ENCODE data around the gene VEGFC. TPM values are rescaled to one million over a fixed set of nuclear protein-coding genes. Genes with fewer than 3 reads are reported as not detected.

The VEGFC gene
- polyA plus RNA-seq, 1 experiment = 31.0 TPM

DNA sequence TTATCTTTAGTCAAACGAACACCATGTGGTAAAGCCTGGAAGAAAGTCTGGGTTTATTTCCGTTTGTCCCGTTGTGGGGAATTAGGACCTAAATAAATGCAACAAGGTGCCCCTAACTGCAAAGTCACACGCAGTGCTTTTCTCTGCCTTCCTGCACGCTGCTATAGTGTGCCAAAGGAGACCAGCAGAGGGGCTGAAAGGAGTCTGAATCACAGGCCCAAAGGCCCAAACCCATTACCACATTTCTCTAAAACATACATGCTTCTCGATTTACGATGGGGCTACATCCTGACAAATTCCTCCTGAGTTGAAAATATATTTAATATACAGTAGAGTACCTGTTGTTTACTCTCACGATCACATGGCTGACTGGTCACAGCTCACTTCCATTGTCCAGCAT lies 4.5 kb downstream of the VEGFC start:
- ChIA-PET CTCF (interaction anchor here (1.0 to 1.9 kb wide), 5 partner anchors 10 to 412 kb away, joined by 3 to 14 read pairs (median 4); no protein-coding TSS in a partner anchor), POLR2A (interaction anchor here (1.3 kb wide), 1 partner anchor 259 kb away, joined by 5 read pairs; no protein-coding TSS in a partner anchor)
- TF ChIP-seq, protein P1, sequence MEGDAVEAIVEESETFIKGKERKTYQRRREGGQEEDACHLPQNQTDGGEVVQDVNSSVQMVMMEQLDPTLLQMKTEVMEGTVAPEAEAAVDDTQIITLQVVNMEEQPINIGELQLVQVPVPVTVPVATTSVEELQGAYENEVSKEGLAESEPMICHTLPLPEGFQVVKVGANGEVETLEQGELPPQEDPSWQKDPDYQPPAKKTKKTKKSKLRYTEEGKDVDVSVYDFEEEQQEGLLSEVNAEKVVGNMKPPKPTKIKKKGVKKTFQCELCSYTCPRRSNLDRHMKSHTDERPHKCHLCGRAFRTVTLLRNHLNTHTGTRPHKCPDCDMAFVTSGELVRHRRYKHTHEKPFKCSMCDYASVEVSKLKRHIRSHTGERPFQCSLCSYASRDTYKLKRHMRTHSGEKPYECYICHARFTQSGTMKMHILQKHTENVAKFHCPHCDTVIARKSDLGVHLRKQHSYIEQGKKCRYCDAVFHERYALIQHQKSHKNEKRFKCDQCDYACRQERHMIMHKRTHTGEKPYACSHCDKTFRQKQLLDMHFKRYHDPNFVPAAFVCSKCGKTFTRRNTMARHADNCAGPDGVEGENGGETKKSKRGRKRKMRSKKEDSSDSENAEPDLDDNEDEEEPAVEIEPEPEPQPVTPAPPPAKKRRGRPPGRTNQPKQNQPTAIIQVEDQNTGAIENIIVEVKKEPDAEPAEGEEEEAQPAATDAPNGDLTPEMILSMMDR (IDR thresholded peaks at IDR 0.05; ENCODE audit: low read depth, low read length) = no peak
- DNase-seq (ENCODE audit: low read depth, low spot score) = no peak
- Histone ChIP-seq H3K9me3 (ENCODE audit: control insufficient read depth, insufficient read depth, low read length) (no peaks in the 10 kb centered on the region), H3K27me3 (ENCODE audit: control insufficient read depth, insufficient read depth, low read length) (no peaks in the 10 kb centered on the region), H3K27ac (ENCODE audit: low read depth, low read length) (no peak overlapping the region), H3K4me3 (ENCODE audit: low read depth, low read length) (no peak overlapping the region)

DNA sequence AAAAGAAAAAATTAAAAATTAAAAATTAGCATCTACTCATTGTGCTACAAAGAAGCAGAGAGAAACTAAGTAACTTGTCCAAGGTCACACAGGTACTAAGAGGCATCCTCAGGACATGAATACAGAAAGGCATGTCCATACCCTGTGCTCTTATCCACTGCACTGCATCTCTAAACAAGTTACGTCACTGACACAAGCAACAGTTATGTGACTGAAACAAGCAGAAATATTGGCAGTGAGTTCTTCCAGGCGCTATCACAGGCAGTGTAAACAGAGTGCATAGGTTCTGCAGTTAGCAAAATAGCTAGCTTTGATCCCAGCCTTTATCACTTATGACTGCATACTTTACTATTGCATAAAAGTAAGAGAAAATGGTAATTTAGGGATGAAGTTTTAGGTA lies 7.9 kb downstream of the VEGFC start:
- Histone ChIP-seq H3K9me3 (ENCODE audit: control insufficient read depth, insufficient read depth, low read length) (no peaks in the 10 kb centered on the region), H3K27me3 (ENCODE audit: control insufficient read depth, insufficient read depth, low read length) (no peaks in the 10 kb centered on the region), H3K27ac (ENCODE audit: low read depth, low read length) (no peak overlapping the region), H3K4me3 (ENCODE audit: low read depth, low read length) (no peak overlapping the region)
- TF ChIP-seq, protein P1 (IDR thresholded peaks at IDR 0.05; ENCODE audit: low read depth, low read length) = no peak
- POLR2A ChIA-PET = no interaction called here
- CTCF ChIA-PET = no interaction called here
- DNase-seq (ENCODE audit: low read depth, low spot score) = no peak

DNA sequence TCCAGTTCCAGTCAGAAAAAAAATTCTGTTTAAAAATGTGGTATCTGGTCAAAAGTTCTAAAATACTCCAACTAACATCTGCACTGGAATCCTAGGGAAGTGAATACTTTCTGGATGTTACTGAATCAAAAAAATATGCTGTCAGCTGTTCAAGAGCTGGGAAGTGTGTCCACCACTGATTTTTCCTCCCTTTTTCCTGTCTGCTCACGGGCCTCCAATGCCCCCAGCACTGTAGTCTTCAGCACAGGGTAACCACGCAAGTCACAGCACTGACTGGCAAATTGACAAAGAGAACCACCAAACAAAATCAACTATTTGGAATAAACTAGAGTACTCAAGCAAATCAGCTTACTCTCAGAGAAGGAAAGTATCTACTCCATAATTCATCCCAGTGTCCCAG lies 9.9 kb downstream of the VEGFC start:
- Histone ChIP-seq H3K27me3 (ENCODE audit: control insufficient read depth, insufficient read depth, low read length) (no peaks in the 10 kb centered on the region), H3K4me3 (ENCODE audit: low read depth, low read length) (0 out of 2 replicates have a peak overlapping the region, but pooled peaks have one; percentile 5), H3K9me3 (ENCODE audit: control insufficient read depth, insufficient read depth, low read length) (no peaks in the 10 kb centered on the region), H3K27ac (ENCODE audit: low read depth, low read length) (peak overlapping the region; percentile 55)
- ChIA-PET CTCF (interaction anchor here (1.1 to 3.3 kb wide), 2 partner anchors 9 to 265 kb away, joined by 3 to 15 read pairs; no protein-coding TSS in a partner anchor), POLR2A (interaction anchor here (1.0 kb wide), 1 partner anchor 9 kb away, joined by 3 read pairs; the partner anchor contains the start of gene VEGFC)
- TF ChIP-seq, protein P1 (IDR thresholded peaks at IDR 0.05; ENCODE audit: low read depth, low read length) = no peak
- no peak for DNase-seq (ENCODE audit: low read depth, low spot score)

DNA sequence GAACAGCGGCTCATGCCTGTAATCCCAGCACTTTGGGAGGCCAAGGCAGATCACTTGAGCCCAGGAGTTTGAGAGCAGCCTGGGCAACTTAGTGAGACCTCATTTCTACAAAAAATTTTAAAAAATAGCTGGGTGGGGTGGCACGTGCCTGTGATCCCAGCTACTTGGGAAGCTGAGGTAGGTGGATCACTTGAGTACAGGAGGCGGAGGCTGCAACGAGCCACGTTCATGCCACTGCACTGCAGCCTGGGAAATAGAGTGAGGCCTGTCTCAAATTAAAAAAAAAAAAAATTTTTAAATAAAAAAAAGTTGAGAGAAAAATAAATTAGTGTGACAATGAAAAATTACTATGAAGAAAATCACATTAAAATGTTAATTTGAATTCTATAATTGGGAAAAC lies 10.5 kb downstream of the VEGFC start:
- Histone ChIP-seq H3K27me3 (ENCODE audit: control insufficient read depth, insufficient read depth, low read length) (no peaks in the 10 kb centered on the region), H3K9me3 (ENCODE audit: control insufficient read depth, insufficient read depth, low read length) (no peaks in the 10 kb centered on the region), H3K27ac (ENCODE audit: low read depth, low read length) (peak overlapping the region; percentile 41), H3K4me3 (ENCODE audit: low read depth, low read length) (no peak overlapping the region)
- POLR2A ChIA-PET = no interaction called here
- TF ChIP-seq, protein P1 (IDR thresholded peaks at IDR 0.05; ENCODE audit: low read depth, low read length) = no peak
- CTCF ChIA-PET = interaction anchor here (1.1 to 3.3 kb wide), 2 partner anchors 10 to 265 kb away, joined by 3 to 15 read pairs; no protein-coding TSS in a partner anchor
- DNase-seq (ENCODE audit: low read depth, low spot score) = no peak

DNA sequence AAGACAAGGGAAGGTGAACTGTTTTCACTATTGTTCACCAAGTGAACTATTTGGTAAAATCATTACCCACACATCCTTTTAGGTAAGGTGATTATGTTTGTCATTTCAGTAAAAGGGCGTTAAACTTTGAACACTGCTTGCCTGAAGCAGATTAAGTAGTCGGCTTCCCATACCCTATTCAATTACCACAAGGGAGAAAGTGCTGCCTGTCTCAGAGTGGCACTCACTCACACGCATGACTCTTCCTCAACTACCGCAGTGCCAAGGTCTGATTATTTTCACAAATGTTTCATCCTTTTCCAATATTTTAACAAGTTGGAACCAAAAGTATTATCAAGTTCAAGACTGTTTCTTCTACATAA lies 11.0 kb downstream of the VEGFC start:
- DNase-seq (ENCODE audit: low read depth, low spot score) = no peak
- CTCF ChIA-PET = interaction anchor here (3.3 kb wide), 1 partner anchor 266 kb away, joined by 15 read pairs; no protein-coding TSS in a partner anchor
- Histone ChIP-seq H3K9me3 (ENCODE audit: control insufficient read depth, insufficient read depth, low read length) (no peaks in the 10 kb centered on the region), H3K27me3 (ENCODE audit: control insufficient read depth, insufficient read depth, low read length) (no peaks in the 10 kb centered on the region), H3K27ac (ENCODE audit: low read depth, low read length) (peak overlapping the region; percentile 22), H3K4me3 (ENCODE audit: low read depth, low read length) (no peak overlapping the region)
- TF ChIP-seq, protein P1 (IDR thresholded peaks at IDR 0.05; ENCODE audit: low read depth, low read length) = no peak
- POLR2A ChIA-PET = interaction anchor here (1.2 to 1.4 kb wide), 2 partner anchors 11 to 12 kb away, joined by 3 read pairs; partner anchors contain the start of gene VEGFC

All from AG04450 (cell line).